ENCODE data around the gene TRIM3.

DNA sequence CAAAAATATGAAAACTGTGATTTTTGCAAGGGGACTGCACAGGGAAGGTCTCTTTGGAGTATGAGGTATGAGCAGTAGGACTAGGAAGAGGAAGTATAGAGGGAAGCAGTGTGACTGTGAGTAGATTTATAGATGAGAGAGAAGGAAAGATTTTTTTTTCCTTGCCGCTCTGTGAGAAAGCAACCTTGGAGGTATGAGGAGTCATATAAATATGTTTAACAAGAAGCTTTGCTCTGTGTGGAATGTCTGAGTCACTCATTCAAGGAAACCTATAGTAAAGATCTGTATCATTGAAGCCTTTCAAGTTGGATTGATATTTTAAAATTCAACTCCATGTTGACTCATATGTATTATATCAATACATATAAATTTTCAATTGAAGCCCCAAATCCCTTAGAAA is 49.5 kb upstream of the TRIM3 start:
- TF ChIP-seq POLR2A (IDR thresholded peaks at IDR 0.05) (no peak), CTCF (IDR thresholded peaks at IDR 0.05) (no peak), POLR2AphosphoS5 (IDR thresholded peaks at IDR 0.05) (no peak), EP300 (IDR thresholded peaks at IDR 0.05) (no peak)
